ENCODE data around the gene SPTLC3.

DNA sequence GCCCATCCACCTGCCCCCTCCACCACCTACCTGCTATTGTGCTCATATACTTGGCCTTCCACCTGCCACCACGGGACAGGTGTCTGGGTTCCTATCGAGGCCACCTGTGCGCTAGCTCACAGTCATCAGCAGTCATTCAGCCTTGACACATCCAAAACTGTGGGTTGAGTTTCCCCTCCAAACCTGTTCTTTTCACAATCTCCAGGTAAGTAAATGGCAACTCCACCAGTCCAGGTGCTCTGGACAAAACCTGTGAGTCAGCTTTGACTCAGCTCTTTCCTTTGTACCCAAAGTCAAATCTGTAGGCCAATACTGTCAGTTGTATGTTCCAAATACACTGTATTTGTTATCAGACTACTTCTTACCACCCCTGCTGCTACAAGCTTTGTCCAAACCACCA lies 52.6 kb downstream of the SPTLC3 start:
- TF ChIP-seq, protein P1, sequence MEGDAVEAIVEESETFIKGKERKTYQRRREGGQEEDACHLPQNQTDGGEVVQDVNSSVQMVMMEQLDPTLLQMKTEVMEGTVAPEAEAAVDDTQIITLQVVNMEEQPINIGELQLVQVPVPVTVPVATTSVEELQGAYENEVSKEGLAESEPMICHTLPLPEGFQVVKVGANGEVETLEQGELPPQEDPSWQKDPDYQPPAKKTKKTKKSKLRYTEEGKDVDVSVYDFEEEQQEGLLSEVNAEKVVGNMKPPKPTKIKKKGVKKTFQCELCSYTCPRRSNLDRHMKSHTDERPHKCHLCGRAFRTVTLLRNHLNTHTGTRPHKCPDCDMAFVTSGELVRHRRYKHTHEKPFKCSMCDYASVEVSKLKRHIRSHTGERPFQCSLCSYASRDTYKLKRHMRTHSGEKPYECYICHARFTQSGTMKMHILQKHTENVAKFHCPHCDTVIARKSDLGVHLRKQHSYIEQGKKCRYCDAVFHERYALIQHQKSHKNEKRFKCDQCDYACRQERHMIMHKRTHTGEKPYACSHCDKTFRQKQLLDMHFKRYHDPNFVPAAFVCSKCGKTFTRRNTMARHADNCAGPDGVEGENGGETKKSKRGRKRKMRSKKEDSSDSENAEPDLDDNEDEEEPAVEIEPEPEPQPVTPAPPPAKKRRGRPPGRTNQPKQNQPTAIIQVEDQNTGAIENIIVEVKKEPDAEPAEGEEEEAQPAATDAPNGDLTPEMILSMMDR (conservative IDR thresholded peaks at IDR 0.05; ENCODE audit: low read length) = no peak
- TF ChIP-seq EZH2phosphoT487 (IDR thresholded peaks at IDR 0.05; ENCODE audit: borderline replicate concordance, low read depth, low read length) = no peak
